KBM-7 (cell line): Measurements from ENCODE around the gene PPP1R9A.

ENCODE experiments used
- DNase-seq: peaks from one replicate; pipeline ENCODE4 v3.0.0-alpha.2; 2015
- in situ Hi-C: fragments of 300-500 bp; cut with MboI; formaldehyde crosslinking; loops from 2 replicates; pipeline ENCODE4 v1.14.3; 2020; ENCODE audit warnings: low sequenced_read_pairs, low pct_unique_long_range_greater_than_20kb, mixed read lengths

Gene PPP1R9A

GRCh38 chr7:94908323-94909178, 1.2 kb downstream of the PPP1R9A start:
- in situ Hi-C loops: no loop called here
- peak; percentile 16 for DNase-seq

GRCh38 chr7:94909179-94909466, 1.7 kb downstream of the PPP1R9A start:
- in situ Hi-C loops: no loop called here
- DNase-seq: no peak

DNA sequence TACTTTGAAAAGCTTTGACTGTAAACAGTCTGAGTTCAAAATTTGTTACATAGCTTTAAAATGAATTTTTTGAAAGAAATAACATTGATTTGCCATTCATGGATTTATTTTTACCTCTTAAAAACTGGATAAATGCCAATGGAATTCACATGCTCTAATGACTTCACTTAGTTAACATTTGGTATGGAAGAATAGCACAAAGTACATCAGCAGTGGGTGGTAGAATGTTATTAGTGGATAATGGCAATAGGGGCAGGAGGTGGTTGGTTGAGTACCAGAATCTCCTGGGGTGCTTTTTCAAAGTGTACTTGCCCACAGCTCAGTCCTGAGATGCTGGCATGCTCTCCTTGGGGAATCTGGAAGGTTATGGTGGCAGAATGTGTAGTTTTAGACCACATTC, 4.7 kb downstream of the PPP1R9A start:
- in situ Hi-C loops: no loop called here

GRCh38 chr7:94913391-94913790, 6.0 kb downstream of the PPP1R9A start:
- DNase-seq: no peak
- in situ Hi-C loops: no loop called here

More for the DNA sequence above, 4.7 kb downstream of the PPP1R9A start:
- DNase-seq: no peak

DNA sequence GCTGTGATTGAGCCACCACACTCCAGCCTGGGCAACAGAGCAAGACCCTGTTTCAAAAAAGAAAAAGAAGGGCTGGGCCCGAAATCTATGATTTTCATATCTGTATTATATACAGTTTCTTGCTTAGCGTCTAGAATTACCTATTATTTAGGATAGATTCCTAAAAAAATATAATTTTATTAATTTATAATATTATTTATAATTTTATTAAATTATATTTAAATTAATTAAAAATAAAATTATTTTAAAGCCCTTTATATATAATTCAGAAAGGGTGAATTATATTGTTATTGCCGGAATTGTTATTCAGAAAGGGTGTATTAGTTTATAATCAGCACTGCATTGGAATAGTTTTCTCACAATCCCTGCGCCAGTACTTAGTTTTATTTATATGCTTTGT, 14.5 kb downstream of the PPP1R9A start:
- in situ Hi-C loops: no loop called here
- DNase-seq: no peak

DNA sequence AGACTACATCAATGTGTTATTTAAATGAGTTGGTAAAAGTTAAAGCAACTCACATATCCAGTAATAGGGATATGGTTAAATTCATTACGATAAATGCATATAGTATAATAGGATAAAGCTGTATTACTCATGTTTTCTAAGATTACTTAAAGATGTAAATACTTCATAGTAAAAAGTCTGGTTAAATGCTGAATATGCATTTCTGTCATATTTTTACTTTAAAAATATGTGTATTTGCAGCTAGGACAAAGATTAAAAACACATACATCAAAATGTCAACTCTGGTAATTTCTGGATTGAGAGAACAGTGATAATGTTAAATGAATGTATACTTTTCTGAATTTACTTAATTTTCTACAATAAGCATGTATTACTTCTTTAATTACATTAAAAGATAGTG, 15.1 kb downstream of the PPP1R9A start:
- in situ Hi-C loops: no loop called here
- no peak for DNase-seq

DNA sequence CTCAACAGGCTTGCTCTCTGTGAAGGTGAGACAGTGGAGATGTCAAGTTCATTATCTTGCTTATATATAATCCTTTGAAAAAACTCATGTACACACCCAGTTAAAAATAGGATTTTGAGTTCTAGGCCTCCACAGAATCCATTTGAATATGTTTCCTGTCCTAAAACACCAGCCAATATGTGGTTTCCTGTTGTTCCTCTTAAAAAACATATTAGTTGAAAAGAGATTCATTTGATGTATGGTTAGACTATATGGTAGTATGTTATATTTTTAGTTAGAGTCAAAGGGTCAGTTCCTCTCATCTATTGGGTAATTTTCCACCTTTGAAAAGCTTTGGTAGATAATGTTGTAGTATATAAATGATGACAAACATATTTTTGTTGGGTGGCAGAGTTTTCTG, 16.0 kb downstream of the PPP1R9A start:
- DNase-seq: no peak
- in situ Hi-C loops: no loop called here

GRCh38 chr7:94928168-94928707, 20.8 kb downstream of the PPP1R9A start:
- in situ Hi-C loops: no loop called here
- DNase-seq: no peak

DNA sequence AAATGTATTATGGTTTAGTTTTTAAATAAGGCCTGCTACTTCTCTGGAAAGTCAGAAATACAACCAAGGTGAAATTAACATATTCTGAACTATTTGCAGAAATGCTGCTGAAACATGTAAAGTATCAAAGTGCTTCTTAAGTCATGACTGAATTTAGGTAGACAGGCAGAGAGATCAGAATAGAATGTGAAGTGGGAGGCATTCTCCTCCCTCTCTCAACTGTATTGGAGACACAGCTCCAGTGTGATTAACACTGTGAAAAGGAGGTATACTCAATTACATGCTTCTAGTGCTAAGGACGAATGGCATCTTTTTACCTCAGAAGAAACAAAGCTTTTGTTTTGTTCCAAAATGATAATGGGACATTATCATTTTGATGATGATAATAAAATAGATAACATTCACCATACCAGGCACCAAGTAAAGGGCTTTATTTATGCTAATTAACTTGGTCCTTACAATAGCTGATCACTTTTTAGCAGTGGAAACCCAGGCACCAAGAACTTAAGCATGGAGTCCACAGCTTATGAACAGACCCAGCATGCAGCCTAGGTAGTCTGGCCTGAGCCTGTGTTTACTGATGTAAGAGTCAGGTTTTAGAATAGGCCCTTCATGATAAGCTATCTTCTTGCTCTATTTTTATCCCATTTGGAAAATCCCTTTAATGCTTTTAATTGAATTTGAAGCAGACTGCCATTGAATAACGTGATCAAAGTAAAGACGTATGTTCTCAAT, 26.0 kb downstream of the PPP1R9A start:
- in situ Hi-C loops: no loop called here
- DNase-seq: no peak

- DNase-seq: no peak
- in situ Hi-C loops: no loop called here
Observed at GRCh38 chr7:94939395-94939794, 32.0 kb downstream of the PPP1R9A start.

DNA sequence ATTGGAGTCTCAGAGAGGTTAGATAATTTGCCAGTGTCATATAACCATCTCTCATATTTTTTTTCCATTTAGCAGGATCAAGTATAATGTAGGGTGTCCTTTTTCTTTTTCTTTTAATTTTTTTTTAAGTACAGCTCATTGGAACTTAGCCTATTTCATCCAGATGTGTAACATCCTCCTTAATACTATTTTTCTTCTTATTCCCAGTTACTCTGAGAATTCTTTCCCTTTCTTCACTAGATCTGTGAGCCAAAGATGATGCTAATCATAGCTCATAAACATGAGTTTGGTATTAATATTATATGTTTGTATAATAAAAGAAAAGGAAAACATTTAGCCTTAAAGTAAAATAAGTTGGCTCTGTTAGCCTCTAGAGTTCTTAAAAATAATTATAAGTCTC, 32.8 kb downstream of the PPP1R9A start:
- no peak for DNase-seq
- in situ Hi-C loops: no loop called here

DNA sequence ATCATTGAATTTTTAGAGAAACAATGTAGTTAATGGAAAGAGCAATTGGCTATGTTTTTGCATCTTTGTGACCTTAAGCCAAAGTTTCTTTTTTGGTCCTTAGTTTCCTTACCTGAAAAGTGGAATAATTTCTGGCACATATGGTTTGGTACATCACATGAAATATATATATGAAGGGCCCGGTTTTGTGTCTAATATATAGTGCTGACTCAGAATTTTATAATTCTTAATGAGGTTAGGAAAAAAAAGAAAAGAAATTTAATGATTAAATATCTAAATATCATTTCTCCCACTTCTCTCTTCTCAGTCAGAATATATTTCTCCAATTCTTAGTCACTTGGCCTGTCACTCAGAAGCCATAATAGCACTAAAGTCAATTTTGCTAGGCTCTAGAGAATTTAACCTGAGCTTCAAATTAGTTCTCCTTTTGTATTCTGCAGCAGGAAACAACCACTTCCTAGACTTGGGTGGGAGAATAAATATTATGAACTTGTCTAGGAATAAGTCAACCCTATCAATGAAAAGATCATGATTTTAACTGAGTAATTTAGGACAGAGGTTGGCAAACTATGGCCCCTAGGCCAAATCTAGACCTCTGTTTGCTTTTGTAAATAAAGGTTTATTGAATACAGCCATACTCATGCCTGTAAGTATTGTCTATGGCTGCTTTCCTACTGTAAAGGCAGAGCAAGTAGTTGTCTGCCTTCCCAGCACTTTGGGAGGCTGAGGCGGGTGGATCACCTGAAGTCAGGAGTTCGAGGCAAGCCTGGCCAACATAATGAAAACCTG, 34.6 kb downstream of the PPP1R9A start:
- no peak for DNase-seq
- in situ Hi-C loops: no loop called here

- no peak for DNase-seq
- in situ Hi-C loops: no loop called here
Observed at GRCh38 chr7:94943134-94943533, 35.7 kb downstream of the PPP1R9A start.

- DNase-seq: no peak
- in situ Hi-C loops: no loop called here
Observed at GRCh38 chr7:94949532-94949931, 42.1 kb downstream of the PPP1R9A start.

DNA sequence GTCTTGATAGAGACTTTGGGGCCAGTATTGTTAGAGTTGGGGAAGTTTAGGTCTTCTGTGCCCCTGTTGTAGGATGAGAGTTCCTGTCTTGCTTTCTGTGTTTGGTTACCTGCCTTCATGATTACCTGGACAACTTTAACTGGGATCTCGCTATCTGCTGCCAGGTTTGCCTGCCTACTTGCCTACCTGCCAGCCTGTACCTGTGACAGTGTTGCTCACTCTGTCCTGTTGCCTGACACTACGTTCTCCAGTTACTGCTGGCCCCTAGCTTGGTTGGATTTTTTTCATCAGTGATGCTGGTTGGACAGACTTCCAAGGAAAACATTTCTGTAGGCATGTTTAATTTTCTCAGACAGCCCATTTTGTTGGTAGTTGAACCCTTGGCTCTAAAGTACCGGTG, 48.4 kb downstream of the PPP1R9A start:
- in situ Hi-C loops: no loop called here
- no peak for DNase-seq

DNA sequence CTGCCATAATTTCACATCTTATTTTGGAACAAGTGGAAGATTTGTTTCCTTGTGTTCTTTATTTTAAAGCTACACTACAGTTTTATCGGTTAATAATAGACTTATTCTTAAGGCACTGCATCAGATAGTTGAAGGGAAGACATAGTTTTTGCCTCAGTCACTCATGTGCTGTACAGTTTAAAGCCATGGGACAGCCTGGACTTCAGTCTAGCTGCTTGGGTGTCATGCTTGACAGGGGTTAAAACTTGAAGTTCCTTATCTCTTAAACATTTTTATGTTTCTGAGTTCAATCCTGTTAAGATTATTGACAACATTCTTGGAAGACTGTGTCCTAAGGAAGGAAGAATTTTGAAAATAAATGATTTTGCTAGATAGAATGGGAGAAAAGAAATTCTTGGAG, 49.7 kb downstream of the PPP1R9A start:
- DNase-seq: no peak
- in situ Hi-C loops: no loop called here

GRCh38 chr7:94962661-94963060, 55.3 kb downstream of the PPP1R9A start:
- no peak for DNase-seq
- in situ Hi-C loops: no loop called here

DNA sequence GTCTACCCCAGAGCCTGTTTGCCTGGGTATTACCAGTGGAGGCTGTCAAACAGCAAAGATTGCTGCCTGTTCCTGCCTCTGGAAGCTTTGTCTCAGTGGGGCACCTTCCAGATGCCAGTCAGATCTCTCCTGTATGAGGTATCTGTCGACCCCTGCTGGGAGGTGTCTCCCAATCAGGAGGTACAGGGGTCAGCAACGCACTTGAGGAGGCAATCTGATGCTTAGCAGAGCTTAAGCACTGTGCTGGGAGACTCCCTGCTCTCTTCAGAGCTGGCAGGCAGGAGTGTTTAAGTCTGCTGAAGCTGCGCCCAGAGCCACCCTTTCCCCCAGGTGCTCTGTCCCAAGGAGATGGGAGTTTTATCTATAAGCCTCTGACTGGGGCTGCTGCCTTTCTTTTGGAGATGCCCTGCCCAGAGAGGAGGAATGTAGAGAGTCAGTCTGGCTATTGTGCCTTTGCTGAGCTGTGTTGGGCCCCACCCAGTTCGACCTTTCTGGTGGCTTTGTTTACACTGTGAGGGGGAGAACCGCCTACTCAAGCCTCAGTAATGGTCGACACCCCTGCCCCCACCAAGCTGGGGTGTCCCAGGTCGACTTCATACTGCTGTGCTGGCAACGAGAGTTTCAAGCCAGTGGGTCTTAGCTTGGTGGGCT, 62.2 kb downstream of the PPP1R9A start:
- no peak for DNase-seq
- in situ Hi-C loops: no loop called here

DNA sequence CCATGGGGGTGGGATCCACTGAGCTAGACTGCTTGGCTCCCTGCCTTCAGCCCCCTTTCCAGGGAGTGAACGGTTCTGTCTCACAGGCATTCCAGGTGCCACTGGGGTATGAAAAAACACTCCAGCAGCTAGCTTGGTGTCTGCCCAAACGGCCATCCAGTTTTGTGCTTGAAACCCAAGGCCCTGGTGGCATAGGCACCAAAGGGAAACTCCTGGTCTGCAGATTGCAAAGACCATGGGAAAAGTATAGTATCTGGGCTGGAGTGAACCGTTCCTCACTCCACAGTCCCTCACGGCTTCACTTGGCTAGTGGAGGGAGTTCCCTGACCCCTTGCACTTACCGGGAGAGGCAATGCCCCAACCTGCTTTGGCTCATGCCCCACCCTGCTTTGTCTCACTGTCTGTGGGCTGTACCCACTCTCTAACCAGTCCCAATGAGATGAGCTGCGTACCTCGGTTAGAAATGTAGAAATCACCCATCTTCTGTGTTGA, 62.7 kb downstream of the PPP1R9A start:
- in situ Hi-C loops: no loop called here
- DNase-seq: no peak
